ENCODE measurements around the gene ELF1. TPM values are rescaled to one million over a fixed set of nuclear protein-coding genes. Genes with fewer than 3 reads are reported as not detected.

ELF1 gene
- total and polyA plus RNA-seq, 2 of the 4 experiments (the other 2 are of a cell fraction), result 25.4 to 27.6 TPM

GRCh38 chr13:41054212-41054877 lies 35.2 kb upstream of the ELF1 start:
- no peaks in the 10 kb centered on the region for H3K9me3 ChIP-seq (ENCODE audit: control insufficient read depth, insufficient read depth, low read length)
- no peak overlapping the region for H3K56ac ChIP-seq (ENCODE audit: extremely low read depth, insufficient read depth, low read length)
- H2AK9ac ChIP-seq (replicated peaks; ENCODE audit: low read depth, low read length, poor library complexity), result no peak overlapping the region
- dilution Hi-C loops (cut with HindIII; ENCODE audit: low sequenced_read_pairs, unreplicated experiment), result no loop called here
- peaks cover 2% of the 10 kb centered on the region; the same call in 1 of the 2 replicates for H3K36me3 ChIP-seq (ENCODE audit: control insufficient read depth, insufficient read depth, low read length)
- no peak overlapping the region for H3K4ac ChIP-seq (ENCODE audit: low read depth, low read length)
- peak; percentile 45 for ATAC-seq (ENCODE audit: low read depth)
- H3K14ac ChIP-seq (replicated peaks; ENCODE audit: low read depth, low read length), result no peak overlapping the region
- POLR2A ChIA-PET (ENCODE audit: unreplicated experiment), result no interaction called here
- CTCF ChIA-PET, result interaction anchor here (0.5 to 1.5 kb wide), 6 partner anchors 13 to 1613 kb away, joined by 3 to 7 read pairs (median 4); no protein-coding TSS in a partner anchor
- no TSS peak for BruUV-seq (replicated peaks)
- H3K9ac ChIP-seq (ENCODE audit: low read depth, low read length), result no peak overlapping the region
- no peak overlapping the region for H2BK20ac ChIP-seq (ENCODE audit: low read depth, low read length)
- H2AK5ac ChIP-seq (ENCODE audit: low read depth, low read length), result peak overlapping the region; percentile 25; the same call in 1 of the 2 replicates
- WGBS, 2 experiments (ENCODE audit: extremely low coverage in 2 of 2, insufficient read length in 1 of 2), result 65 to 100% methylated on average over 2 to 4 of the region's 9 CpGs
- peak overlapping the region; percentile 74 for H3K4me2 ChIP-seq (ENCODE audit: low read depth, low read length)
- peaks cover 14% of the 10 kb centered on the region for H3K4me1 ChIP-seq (ENCODE audit: control insufficient read depth, insufficient read depth, low read length)
- H3K23ac ChIP-seq (ENCODE audit: low read depth, low read length), result no peak overlapping the region
- in situ Hi-C loops (cut with MboI; ENCODE audit: low sequenced_read_pairs), result loop anchor here (10.0 kb wide), 1 partner anchor 270 kb away; the partner anchor contains the start of gene SLC25A15
- no peak overlapping the region for H3K4me3 ChIP-seq (ENCODE audit: insufficient read depth, low read depth, low read length)
- no peak overlapping the region for H2BK15ac ChIP-seq (ENCODE audit: low read depth, low read length)
- H4K5ac ChIP-seq (ENCODE audit: low read depth, low read length), result no peak overlapping the region
- peak overlapping the region; percentile 22 for H2BK5ac ChIP-seq (ENCODE audit: low read depth, low read length, poor library complexity, severe bottlenecking)
- peaks cover 17% of the 10 kb centered on the region for H3K9me1 ChIP-seq (ENCODE audit: insufficient read depth, low read length)
- peaks cover 70% of the 10 kb centered on the region for H4K20me1 ChIP-seq (ENCODE audit: insufficient read depth, low read length)
- H3K27ac ChIP-seq (ENCODE audit: insufficient read depth, low read length), result no peak overlapping the region
- H2BK120ac ChIP-seq (ENCODE audit: low read depth, low read length), result no peak overlapping the region
- H4K8ac ChIP-seq (ENCODE audit: low read depth in 2 of 2, low read length in 2 of 2), result no peak overlapping the region
- peak; percentile 64 for DNase-seq
- no peak overlapping the region for H3K18ac ChIP-seq (ENCODE audit: low read depth, low read length)
- H3K79me1 ChIP-seq (ENCODE audit: low read depth in 1 of 2, low read length in 2 of 2), result peaks cover 7 to 64% of the 10 kb centered on the region in 2 experiments
- H2AFZ ChIP-seq (replicated peaks; ENCODE audit: low read length, poor library complexity), result no peak overlapping the region
- H4K91ac ChIP-seq (ENCODE audit: insufficient read depth, low read depth, low read length), result no peak overlapping the region
- intact Hi-C loops (cut with micrococcal nuclease), result loop anchor here (5.0 to 10.0 kb wide), 2 partner anchors 67 to 280 kb away; partner anchors contain the start of gene MRPS31
- no peaks in the 10 kb centered on the region for H3K27me3 ChIP-seq (ENCODE audit: control insufficient read depth, insufficient read depth, low read length)
- TF ChIP-seq RCOR1 (IDR thresholded peaks at IDR 0.05; ENCODE audit: insufficient replicate concordance, low read length), result no peak
- no peak for TF ChIP-seq MXI1 (IDR thresholded peaks at IDR 0.05; ENCODE audit: borderline replicate concordance, low read depth, low read length)
- no peak for TF ChIP-seq ELK1 (IDR thresholded peaks at IDR 0.05; ENCODE audit: borderline replicate concordance, low read depth, low read length)
- TF ChIP-seq MAFK (IDR thresholded peaks at IDR 0.05; ENCODE audit: low read depth, low read length), result no peak
- no peak for TF ChIP-seq MAZ (IDR thresholded peaks at IDR 0.05; ENCODE audit: borderline replicate concordance, low read depth, low read length)
- peak; percentile 35; the same call in 1 of the 2 replicates for TF ChIP-seq SMC3 (IDR thresholded peaks at IDR 0.05; ENCODE audit: low read depth, low read length)
- TF ChIP-seq, protein P1, sequence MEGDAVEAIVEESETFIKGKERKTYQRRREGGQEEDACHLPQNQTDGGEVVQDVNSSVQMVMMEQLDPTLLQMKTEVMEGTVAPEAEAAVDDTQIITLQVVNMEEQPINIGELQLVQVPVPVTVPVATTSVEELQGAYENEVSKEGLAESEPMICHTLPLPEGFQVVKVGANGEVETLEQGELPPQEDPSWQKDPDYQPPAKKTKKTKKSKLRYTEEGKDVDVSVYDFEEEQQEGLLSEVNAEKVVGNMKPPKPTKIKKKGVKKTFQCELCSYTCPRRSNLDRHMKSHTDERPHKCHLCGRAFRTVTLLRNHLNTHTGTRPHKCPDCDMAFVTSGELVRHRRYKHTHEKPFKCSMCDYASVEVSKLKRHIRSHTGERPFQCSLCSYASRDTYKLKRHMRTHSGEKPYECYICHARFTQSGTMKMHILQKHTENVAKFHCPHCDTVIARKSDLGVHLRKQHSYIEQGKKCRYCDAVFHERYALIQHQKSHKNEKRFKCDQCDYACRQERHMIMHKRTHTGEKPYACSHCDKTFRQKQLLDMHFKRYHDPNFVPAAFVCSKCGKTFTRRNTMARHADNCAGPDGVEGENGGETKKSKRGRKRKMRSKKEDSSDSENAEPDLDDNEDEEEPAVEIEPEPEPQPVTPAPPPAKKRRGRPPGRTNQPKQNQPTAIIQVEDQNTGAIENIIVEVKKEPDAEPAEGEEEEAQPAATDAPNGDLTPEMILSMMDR (conservative IDR thresholded peaks at IDR 0.05; ENCODE audit: low read depth, low read length), result peak; percentile 53
- no peak for TF ChIP-seq NFE2L2 (IDR thresholded peaks at IDR 0.05; ENCODE audit: low read depth, low read length)
- no peak for TF ChIP-seq RFX5 (IDR thresholded peaks at IDR 0.05; ENCODE audit: low read depth, low read length)
- TF ChIP-seq POLR2A (IDR thresholded peaks at IDR 0.05; ENCODE audit: low read depth, low read length), result no peak
- TF ChIP-seq RAD21 (IDR thresholded peaks at IDR 0.05; ENCODE audit: low read length), result peak; percentile 40
- TF ChIP-seq USF2 (IDR thresholded peaks at IDR 0.05; ENCODE audit: low read depth, low read length), result no peak
- TF ChIP-seq CEBPB (IDR thresholded peaks at IDR 0.05; ENCODE audit: low read depth, low read length), result no peak
- TF ChIP-seq BHLHE40 (IDR thresholded peaks at IDR 0.05; ENCODE audit: low read depth, low read length), result no peak
- TF ChIP-seq FOS (IDR thresholded peaks at IDR 0.05; ENCODE audit: low read depth, low read length), result no peak
